HepG2 (cell line): Measurements from ENCODE around the gene PHRF1. TPM values are rescaled to one million over a fixed set of nuclear protein-coding genes. Genes with fewer than 3 reads are reported as not detected.

Experiments
- ATAC-seq: fragments of 200-7000 bp; cut with Tn5 transposase; 3 replicates; pipeline ENCODE4 v1.9.1; 2020; ENCODE audit warnings: mild to moderate bottlenecking, moderate library complexity
- BruUV-seq: library from RNA; stranded (reverse); fragments of 400-500 nt; replicated peaks from 2 replicates; lab custom pipeline; 2021; lab: Mats Ljungman, UMichigan
- CTCF ChIA-PET: fragments of 300-600 bp; formaldehyde crosslinking; extraction: SDS; loops from one replicate; lab custom pipeline; 2021; ENCODE audit warnings: low total read pairs, inconsistent platforms, low intra/inter-chr PET ratio; lab: Yijun Ruan, JAX
- POLR2A ChIA-PET: fragments of 350-600 bp; sonication (Branson Sonifier 250); formaldehyde crosslinking; loops from one replicate; lab custom pipeline; 2020; ENCODE audit warnings: antibody characterized with exemption, inconsistent platforms; lab: Yijun Ruan, JAX
- DNase-seq: peaks from one replicate; pipeline ENCODE4 v3.0.0-alpha.2; 2015; ENCODE audit warnings: low spot score
- FAIRE-seq: peaks from 3 replicates; lab custom pipeline; 2011; peaks lifted over from hg19 to GRCh38; lab: Jason Lieb, UNC
- H2AFZ ChIP-seq: one replicate; pipeline ENCODE4 v1.6.1; 2011; ENCODE audit warnings: low read length, inconsistent platforms
- H3K27ac ChIP-seq: fragments of 300-600 bp; 3 replicates; pipeline ENCODE4 v1.8.0; 2011; ENCODE audit warnings: mixed run types, mild to moderate bottlenecking, mixed read lengths, low read length, inconsistent platforms; ENCODE audit not compliant: insufficient read depth; ENCODE audit errors: extremely low read length
- H3K27me3 ChIP-seq, 2 experiments: fragments of 200-600 bp in 1 of 2; 2 replicates in 1 of 2; 3 replicates in 1 of 2; pipeline versions ENCODE4 v1.6.0 to v1.8.0; 2011; ENCODE audit warnings: low read length in 2 of 2, mild to moderate bottlenecking in 2 of 2, moderate library complexity in 2 of 2, inconsistent platforms in 1 of 2; ENCODE audit not compliant: insufficient read depth in 2 of 2, control insufficient read depth in 1 of 2
- H3K36me3 ChIP-seq, 2 experiments: fragments of 200-600 bp in 1 of 2; replicated peaks in 1 of 2; 2 replicates in 1 of 2; 3 replicates in 1 of 2; pipeline versions ENCODE4 v1.5.1 to v1.8.0; 2011; ENCODE audit warnings: low read length in 2 of 2, inconsistent platforms in 1 of 2; ENCODE audit not compliant: insufficient read depth in 2 of 2, control insufficient read depth in 1 of 2
- H3K4me1 ChIP-seq: 2 replicates; pipeline ENCODE4 v1.5.1; 2012; ENCODE audit warnings: low read length, inconsistent platforms; ENCODE audit not compliant: insufficient read depth
- H3K4me2 ChIP-seq: 2 replicates; pipeline ENCODE4 v1.6.0; 2011; ENCODE audit warnings: low read depth, low read length, inconsistent platforms
- H3K4me3 ChIP-seq, 3 experiments: fragments of 200-600 bp in 1 of 3; sonication (generic), shearing (Covaris generic) in 1 of 3; replicated peaks in 1 of 3; 2 replicates each; pipeline ENCODE4 v1.5.1; 2011 to 2016; ENCODE audit warnings: low read length in 3 of 3, inconsistent platforms in 2 of 3, low read depth in 2 of 3, mild to moderate bottlenecking in 2 of 3, control low read depth in 1 of 3, mixed read lengths in 1 of 3; ENCODE audit not compliant: insufficient read depth in 1 of 3
- H3K79me2 ChIP-seq: one replicate; pipeline ENCODE4 v1.6.1; 2011; ENCODE audit warnings: low read length, inconsistent platforms; ENCODE audit not compliant: insufficient read depth
- H3K9ac ChIP-seq: 2 replicates; pipeline ENCODE4 v1.6.0; 2011; ENCODE audit warnings: mild to moderate bottlenecking, low read depth, low read length, inconsistent platforms; ENCODE audit not compliant: insufficient read depth
- H3K9me3 ChIP-seq: 2 replicates; pipeline ENCODE4 v1.5.1; 2012; ENCODE audit warnings: mild to moderate bottlenecking, low read length
- H4K20me1 ChIP-seq: 2 replicates; pipeline ENCODE4 v1.6.0; 2011; ENCODE audit warnings: inconsistent platforms, mild to moderate bottlenecking, low read length, moderate library complexity; ENCODE audit not compliant: insufficient read depth
- AKAP8 ChIP-seq: sonication (generic); formaldehyde crosslinking; IDR thresholded peaks from 2 replicates; pipeline ENCODE4 v1.5.1; 2020; ENCODE audit warnings: mild to moderate bottlenecking, missing genetic modification reagents
- FOXC1 ChIP-seq: sonication (generic); formaldehyde crosslinking; IDR thresholded peaks from 2 replicates; pipeline ENCODE4 v1.8.0; 2022; ENCODE audit warnings: mild to moderate bottlenecking, missing genetic modification reagents, borderline replicate concordance
- PCBP1 ChIP-seq: fragments of 200-400 bp; formaldehyde crosslinking; IDR thresholded peaks from 2 replicates; pipeline ENCODE4 v1.6.1; 2017; ENCODE audit warnings: mild to moderate bottlenecking, low read depth, low read length, borderline replicate concordance
- POLR2A ChIP-seq, 2 experiments: IDR thresholded peaks; 2 replicates each; pipeline ENCODE4 v1.6.1; 2011; ENCODE audit warnings: low read depth in 2 of 2, low read length in 2 of 2, mild to moderate bottlenecking in 1 of 2, moderate library complexity in 1 of 2; ENCODE audit not compliant: insufficient read depth in 1 of 2
- RBFOX2 ChIP-seq: fragments of 200-400 bp; formaldehyde crosslinking; IDR thresholded peaks from 2 replicates; pipeline ENCODE4 v1.6.1; 2017; ENCODE audit warnings: low read depth, mild to moderate bottlenecking, low read length
- ZNF687 ChIP-seq: sonication (generic); formaldehyde crosslinking; IDR thresholded peaks from 2 replicates; pipeline ENCODE4 v1.5.1; 2020; ENCODE audit warnings: mild to moderate bottlenecking, missing genetic modification reagents, moderate library complexity
- WGBS: methylation state at CpG from one replicate; pipeline ENCODE4 v1.1.6; 2017; ENCODE audit warnings: low lambda C conversion rate; 5-methylcytosine and 5-hydroxymethylcytosine counted together
- in situ Hi-C: cut with HindIII; loops from 2 replicates; pipeline ENCODE4 v1.10.0; 2017; ENCODE audit warnings: low pct_unique_long_range_greater_than_20kb; ENCODE audit not compliant: extremely low pct_ligation_motif_present
- intact Hi-C: fragments of 100-400 bp; cut with micrococcal nuclease; formaldehyde crosslinking; loops from one replicate; pipeline ENCODE4 v1.10.0; 2022; ENCODE audit not compliant: unreplicated experiment
- polyA plus RNA-seq, 8 experiments: library from polyadenylated mRNA; depleted of rRNA in 3 of 8; stranded (reverse) in 7 of 8; unstranded in 1 of 8; fragments of >200 nt; fragmentation: Illumina TruSeq in 4 of 8; extraction: Trizol in 4 of 8; gene quantifications; 2 replicates each; pipeline versions ENCODE4 v1.2.1 to v1.2.3, GENCODE V29; 2011 to 2016; ENCODE audit warnings: low read depth in 4 of 8, missing spikeins in 1 of 8, mixed read lengths in 1 of 8; ENCODE audit not compliant: insufficient read depth in 1 of 8
- total RNA-seq, 5 experiments: library from RNA; depleted of rRNA; stranded (reverse); fragments of >200 nt; fragmentation: Illumina TruSeq; extraction: Trizol; gene quantifications; 2 replicates each; pipeline ENCODE4 v1.2.3, GENCODE V29; 2016; ENCODE audit warnings: low read depth in 1 of 5

Gene PHRF1
- total and polyA plus RNA-seq, 2 of the 13 experiments (the other 11 are each of a cell fraction or from before 2014, with no cell fraction given): 8.2 to 16.7 TPM

DNA sequence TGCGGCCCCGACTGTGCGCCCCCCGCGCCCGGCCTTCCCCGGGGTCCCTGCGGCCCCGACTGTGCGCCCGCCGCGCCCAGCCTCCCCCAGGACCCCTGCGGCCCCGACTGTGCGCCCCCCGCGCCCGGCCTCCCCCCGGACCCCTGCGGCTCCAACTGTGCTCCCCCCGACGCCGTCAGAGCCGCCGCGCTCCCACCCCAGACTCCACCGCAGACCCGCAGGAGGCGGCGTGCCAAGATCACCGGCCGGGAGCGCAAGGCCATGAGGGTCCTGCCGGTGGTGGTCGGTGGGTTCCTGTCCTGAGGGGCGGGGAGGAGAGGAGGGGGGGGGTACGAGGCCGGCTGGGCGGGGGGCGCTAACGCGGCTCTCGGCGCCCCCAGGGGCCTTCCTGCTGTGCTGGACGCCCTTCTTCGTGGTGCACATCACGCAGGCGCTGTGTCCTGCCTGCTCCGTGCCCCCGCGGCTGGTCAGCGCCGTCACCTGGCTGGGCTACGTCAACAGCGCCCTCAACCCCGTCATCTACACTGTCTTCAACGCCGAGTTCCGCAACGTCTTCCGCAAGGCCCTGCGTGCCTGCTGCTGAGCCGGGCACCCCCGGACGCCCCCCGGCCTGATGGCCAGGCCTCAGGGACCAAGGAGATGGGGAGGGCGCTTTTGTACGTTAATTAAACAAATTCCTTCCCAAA lies 63.9 kb downstream of the PHRF1 start:
- WGBS: 97% methylated on average over 57 of the region's 69 CpGs
- CTCF ChIA-PET: no interaction called here
- POLR2A ChIA-PET: no interaction called here
- ATAC-seq (no peak), FAIRE-seq (no peak), DNase-seq (no peak)
- in situ Hi-C loops (no loop called here), intact Hi-C loops (no loop called here)
- H3K27ac ChIP-seq: no peak overlapping the region
- H3K36me3 ChIP-seq: peaks cover 4 to 15% of the 10 kb centered on the region in 2 experiments; a peak in 3 of 5 replicates
- no peak overlapping the region for H3K9ac ChIP-seq
- H3K4me1 ChIP-seq: no peaks in the 10 kb centered on the region
- TF ChIP-seq PCBP1: 0 out of 2 replicates have a peak, but pooled peaks have one; percentile 15
- TF ChIP-seq POLR2A (IDR thresholded peaks at IDR 0.05; ENCODE audit: insufficient read depth in 1 of 2, low read depth in 2 of 2, low read length in 2 of 2): peak in 1 of 2 experiments; percentile 30; a peak in 1 of 4 replicates
- TF ChIP-seq AKAP8 (CRISPR knock-in tag): 0 out of 2 replicates have a peak, but pooled peaks have one; percentile 13
- no peak for TF ChIP-seq RBFOX2
- no peak for TF ChIP-seq FOXC1 (CRISPR knock-in tag)
- TF ChIP-seq ZNF687: no peak; the same call in 1 of the 2 replicates
- H2AFZ ChIP-seq: no peak overlapping the region
- 0 out of 2 replicates have a peak, but pooled peaks cover 5% of the 10 kb centered on the region for H4K20me1 ChIP-seq
- BruUV-seq: no TSS peak
- H3K79me2 ChIP-seq: no peaks in the 10 kb centered on the region
- no peak overlapping the region for H3K4me3 ChIP-seq
- no peaks in the 10 kb centered on the region for H3K9me3 ChIP-seq
- no peaks in the 10 kb centered on the region for H3K27me3 ChIP-seq
- H3K4me2 ChIP-seq: no peak overlapping the region
